Hippocampal formation (tissue), 2 donors: ENCODE results near the gene PEX10.

Experiments used
- DNase-seq, 2 donors: peaks; one replicate each; lab custom pipeline; 2025; lab: John Stamatoyannopoulos, UW

PEX10 gene

DNA sequence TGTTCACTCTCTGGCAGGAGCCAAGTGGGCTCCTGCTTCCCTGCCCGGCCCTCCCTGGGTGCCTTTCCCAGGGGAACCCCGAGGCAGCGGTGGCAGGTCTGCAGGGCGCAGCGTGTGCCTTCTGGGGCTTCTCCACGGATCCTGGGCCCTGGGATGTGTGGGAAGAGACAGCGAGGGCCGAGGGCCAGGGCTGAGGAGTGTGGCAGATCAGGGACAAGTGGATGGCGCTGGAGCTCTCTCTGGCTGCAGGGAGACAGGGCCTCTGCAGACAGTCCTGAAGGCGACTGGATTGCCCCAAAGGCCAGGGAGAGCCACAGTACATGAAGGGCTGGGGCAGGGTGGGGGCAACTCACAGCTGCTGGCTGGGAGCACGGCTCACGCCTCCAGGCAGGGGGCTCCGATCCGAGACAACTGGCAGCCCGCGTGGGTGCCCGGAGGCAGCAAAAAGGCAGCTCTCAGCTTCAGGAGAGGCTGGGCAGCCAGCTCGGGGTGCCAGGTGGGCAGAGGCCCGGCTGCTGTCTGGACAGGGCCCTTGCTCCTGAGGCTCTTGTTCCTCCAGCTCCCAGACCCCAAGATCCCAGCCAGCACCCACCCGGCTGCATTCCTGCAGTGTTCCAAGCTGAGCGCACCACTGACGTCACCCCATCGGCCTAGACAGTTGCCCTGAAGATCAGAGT, 37.0 kb downstream of the PEX10 start:
- no peak for DNase-seq

GRCh38 chr1:2374252-2375155, 37.9 kb downstream of the PEX10 start:
- no peak for DNase-seq

GRCh38 chr1:2373551-2374251, 38.7 kb downstream of the PEX10 start:
- DNase-seq = no peak

- no peak for DNase-seq
Observed at GRCh38 chr1:2372551-2373490, 39.5 kb downstream of the PEX10 start.

GRCh38 chr1:2368053-2368744, 44.2 kb downstream of the PEX10 start:
- no peak for DNase-seq

DNA sequence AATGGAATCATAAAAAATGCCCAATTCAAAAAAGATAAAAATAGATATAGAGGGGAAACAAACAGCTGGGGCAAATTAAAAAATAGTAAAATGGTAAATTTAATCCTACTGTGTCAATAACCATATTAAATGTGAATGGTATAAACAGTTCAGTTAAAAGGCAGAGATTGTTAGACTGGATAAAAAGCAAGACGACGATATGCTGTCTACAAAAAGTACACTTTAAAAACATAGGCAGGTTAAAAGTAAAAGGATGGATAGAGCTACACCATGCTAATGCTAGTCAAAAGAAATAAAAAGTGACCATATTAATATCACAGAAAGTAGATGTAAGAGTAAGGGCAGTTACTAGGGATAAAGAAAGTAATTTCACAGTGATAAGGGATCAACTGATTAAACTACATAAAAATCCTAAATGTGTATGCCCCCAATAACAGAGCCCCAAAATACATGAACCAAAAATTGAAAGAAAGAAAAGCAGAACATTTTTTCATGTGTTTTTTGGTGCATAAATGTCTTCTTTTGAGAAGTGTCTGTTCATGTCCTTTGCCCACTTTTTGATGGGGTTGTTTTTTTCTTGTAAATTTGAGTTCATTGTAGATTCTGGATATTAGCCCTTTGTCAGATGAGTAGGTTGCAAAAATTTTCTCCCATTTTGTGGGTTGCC, 48.4 kb downstream of the PEX10 start:
- no peak for DNase-seq

DNA sequence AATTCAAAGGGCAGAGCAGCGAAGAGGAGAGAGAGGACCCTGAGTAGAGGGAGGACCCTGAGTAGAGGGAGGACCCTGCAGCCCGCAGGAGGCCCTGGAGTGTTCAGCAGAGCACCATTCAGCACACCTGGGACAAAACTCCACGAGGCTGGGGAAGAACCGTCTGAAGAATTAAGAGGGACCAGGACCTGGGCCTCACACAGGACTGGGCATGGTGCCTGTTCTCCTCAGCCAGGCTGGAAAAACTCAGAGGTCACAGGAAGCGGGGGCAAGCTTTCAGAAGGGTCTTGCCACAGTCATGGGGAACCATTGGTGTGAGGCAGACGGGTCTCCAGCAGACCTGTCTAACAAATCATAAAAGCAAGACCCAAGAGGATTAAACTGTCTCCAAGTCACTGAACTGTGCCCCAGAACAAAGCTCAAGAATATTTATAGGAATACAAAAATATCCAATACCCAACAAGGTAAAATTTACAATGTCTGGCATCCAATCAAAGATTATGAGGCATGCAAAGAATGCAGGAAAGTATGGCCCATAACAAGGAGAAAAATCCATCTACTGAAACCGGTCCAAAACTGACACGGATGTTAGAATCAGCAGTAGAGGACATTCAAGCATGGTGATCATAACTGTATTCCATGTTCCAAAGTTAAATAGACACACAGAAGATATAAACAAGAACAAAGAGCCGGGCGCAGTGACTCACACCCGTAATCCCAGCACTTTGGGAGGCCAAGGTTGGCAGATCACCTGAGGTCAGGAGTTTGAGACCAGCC, 51.6 kb downstream of the PEX10 start:
- no peak for DNase-seq

GRCh38 chr1:2358651-2359640, 53.4 kb downstream of the PEX10 start:
- DNase-seq = no peak

GRCh38 chr1:2358072-2358471, 54.3 kb downstream of the PEX10 start:
- no peak for DNase-seq

- DNase-seq = no peak
Observed at GRCh38 chr1:2356911-2357845, 55.2 kb downstream of the PEX10 start.

DNA sequence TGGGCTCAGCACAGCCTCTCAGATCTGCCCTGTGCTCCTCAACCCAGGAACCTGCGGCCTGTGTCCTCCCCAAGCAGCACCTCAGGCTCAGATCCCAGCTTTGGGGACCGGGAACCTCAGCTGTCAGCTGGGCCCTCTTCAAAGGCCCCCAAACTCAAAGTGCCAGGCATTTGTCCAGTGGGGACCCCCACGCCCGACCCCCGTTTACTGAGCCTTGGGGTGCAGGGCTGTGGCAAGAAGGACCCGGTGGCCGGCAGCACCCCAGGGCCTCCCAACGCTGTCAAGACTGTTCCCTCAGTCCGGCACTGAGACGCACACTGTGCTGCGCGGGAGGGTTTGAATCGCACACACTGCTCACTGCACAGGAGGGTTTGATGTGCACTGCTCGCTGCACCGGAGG, 56.0 kb downstream of the PEX10 start:
- no peak for DNase-seq

GRCh38 chr1:2355373-2356261, 56.7 kb downstream of the PEX10 start:
- DNase-seq = no peak

DNA sequence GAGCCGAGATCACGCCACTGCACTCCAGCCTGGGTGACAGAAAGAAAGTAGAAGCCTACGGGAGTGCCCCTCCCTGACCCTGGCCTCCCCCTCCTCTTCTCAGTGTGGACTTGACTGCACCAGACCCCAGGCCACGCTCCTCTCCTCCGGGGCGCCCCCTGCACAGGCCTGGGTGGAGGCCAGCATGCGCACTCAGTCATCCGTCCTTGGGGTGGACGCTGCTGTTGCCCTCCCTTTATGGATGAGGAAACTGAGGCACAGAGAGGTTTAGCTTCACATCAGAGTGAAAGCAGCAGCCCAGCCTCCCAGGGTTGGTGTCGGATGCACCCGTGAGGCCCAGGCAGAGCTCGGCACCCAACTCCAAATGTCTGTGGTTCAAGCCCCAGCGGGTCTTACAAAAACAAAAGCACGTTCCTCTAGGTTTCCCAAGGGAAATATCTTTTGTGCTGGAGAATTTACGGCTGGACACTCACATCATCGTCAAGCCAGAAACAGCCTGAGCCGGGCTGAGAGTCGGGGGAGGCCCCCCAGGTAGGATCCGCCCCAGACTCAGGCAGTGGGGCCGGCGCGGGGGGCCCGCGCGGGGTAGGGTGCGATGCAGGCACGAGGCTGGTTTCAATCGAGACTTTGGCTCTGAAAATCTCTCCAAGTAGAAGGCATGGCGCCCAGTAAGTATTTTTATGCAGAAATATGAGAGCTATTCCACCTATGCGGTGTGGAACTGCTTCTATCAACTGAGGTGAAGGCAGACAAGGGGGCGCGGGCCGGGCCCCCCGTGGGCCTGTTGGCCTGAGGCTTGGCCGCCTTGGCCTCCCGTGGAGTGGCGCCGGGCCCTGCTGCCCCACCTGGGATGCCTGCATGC, 57.6 kb downstream of the PEX10 start:
- DNase-seq = no peak
